Right lobe of liver (tissue), 6 donors: Measurements from ENCODE around the gene CALY. TPM values are rescaled to one million over a fixed set of nuclear protein-coding genes. Genes with fewer than 3 reads are reported as not detected.

Experiments
- ATAC-seq, 4 donors: fragments of 200-7000 bp; cut with Tn5 transposase; one replicate each; pipeline ENCODE4 v1.9.1; 2020; ENCODE audit warnings: mild to moderate bottlenecking in 4 of 4, moderate library complexity in 4 of 4
- DNase-seq, 3 donors: peaks; one replicate each; pipeline ENCODE4 v3.0.0-alpha.2; 2020
- H3K27ac ChIP-seq, 3 donors: fragments of 200-600 bp; one replicate each; pipeline ENCODE4 v1.8.0; 2022
- H3K27me3 ChIP-seq, 2 donors: fragments of 200-600 bp; one replicate each; pipeline ENCODE4 v1.8.0; 2022
- H3K36me3 ChIP-seq, 4 donors: fragments of 200-600 bp; sonication (generic) in 1 of 4; one replicate each; pipeline versions ENCODE4 v1.5.1 to v1.8.0; 2017 to 2022; ENCODE audit warnings: control low read depth in 1 of 4
- H3K4me1 ChIP-seq, 4 donors: fragments of 200-600 bp; sonication (generic) in 1 of 4; one replicate each; pipeline versions ENCODE4 v1.5.1 to v1.8.0; 2017 to 2022; ENCODE audit warnings: control low read depth in 1 of 4
- H3K4me3 ChIP-seq, 3 donors: fragments of 200-600 bp; one replicate each; pipeline ENCODE4 v1.8.0; 2022
- H3K9me3 ChIP-seq, 4 donors: fragments of 200-600 bp; sonication (generic) in 1 of 4; one replicate each; pipeline versions ENCODE4 v1.5.1 to v1.8.0; 2017 to 2022; ENCODE audit warnings: control low read depth in 1 of 4
- CTCF ChIP-seq, 4 donors: fragments of 200-600 bp in 3 of 4; fragments of 450-650 bp in 1 of 4; IDR thresholded peaks; one replicate each; pipeline versions ENCODE4 v1.5.1 to v1.8.0; 2016 to 2022; ENCODE audit warnings: antibody characterized with exemption in 4 of 4, mild to moderate bottlenecking in 2 of 4
- POLR2A ChIP-seq: fragments of 450-650 bp; IDR thresholded peaks from one replicate; pipeline ENCODE4 v1.6.1; 2017; ENCODE audit warnings: antibody characterized with exemption, mild to moderate bottlenecking
- WGBS: methylation state at CpG from one replicate; pipeline ENCODE4 v1.1.6; 2018; ENCODE audit warnings: low coverage, low lambda C conversion rate; ENCODE audit not compliant: insufficient coverage; ENCODE audit errors: missing lambda C conversion rate; 5-methylcytosine and 5-hydroxymethylcytosine counted together
- intact Hi-C, 2 donors: fragments of 100-400 bp; cut with DNase I; formaldehyde crosslinking; loops; one replicate each; pipeline versions ENCODE4 v1.11.2 to v1.14.1; 2022
- total RNA-seq, 6 experiments: library from RNA; depleted of rRNA in 2 of 6; stranded (reverse); fragments of >200 nt in 2 of 6; fragmentation: NEBNext Ultra II Directional in 3 of 6; extraction: Animal tissue kit (Norgen Biotek cat#: 25700) in 3 of 6; gene quantifications; one replicate each; pipeline versions ENCODE4 v1.1.0 to v1.2.4, GENCODE V29; 2016 to 2023
- donor health status: DM: no; HTN: yes; CAD: no.
- donor health status: DM: no; HTN: no; CAD: no.
- donor health status: DM: no; HTN: no; CAD: no.
- donor health status: DM: no; HTN: yes; CAD: no.
- donor health status: DM: no; HTN: yes; CAD: no.

CALY gene
- total RNA-seq, 6 experiments from 2014 or later, result not detected

DNA sequence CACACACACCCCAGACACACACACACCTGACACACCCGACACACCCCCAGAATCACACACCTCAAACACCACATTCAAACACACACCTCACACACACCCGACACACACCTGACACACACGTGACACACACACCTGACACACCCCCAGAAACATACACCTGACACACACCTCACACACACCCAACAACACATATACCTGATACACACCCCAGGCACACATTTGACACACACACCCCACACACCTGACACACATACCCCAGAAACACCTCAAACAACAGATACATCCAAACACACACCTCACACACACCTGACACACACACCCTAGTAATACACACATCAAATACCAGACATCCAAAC, 652 bp upstream of the CALY start:
- no peak overlapping the region for H3K4me3 ChIP-seq
- peaks cover 0 to 11% (median 0%) of the 10 kb centered on the region in 4 donors for H3K4me1 ChIP-seq
- WGBS, result 81% methylated on average over 3 of the region's 3 CpGs
- DNase-seq (no peak), ATAC-seq (no peak)
- no peak for TF ChIP-seq POLR2A
- TF ChIP-seq CTCF (IDR thresholded peaks at IDR 0.05), result no peak
- intact Hi-C loops, result no loop called here
- peaks cover 0 to 22% of the 10 kb centered on the region in 2 donors for H3K27me3 ChIP-seq
- H3K27ac ChIP-seq, result no peak overlapping the region
- H3K36me3 ChIP-seq, result no peaks in the 10 kb centered on the region
- H3K9me3 ChIP-seq, result no peaks in the 10 kb centered on the region

DNA sequence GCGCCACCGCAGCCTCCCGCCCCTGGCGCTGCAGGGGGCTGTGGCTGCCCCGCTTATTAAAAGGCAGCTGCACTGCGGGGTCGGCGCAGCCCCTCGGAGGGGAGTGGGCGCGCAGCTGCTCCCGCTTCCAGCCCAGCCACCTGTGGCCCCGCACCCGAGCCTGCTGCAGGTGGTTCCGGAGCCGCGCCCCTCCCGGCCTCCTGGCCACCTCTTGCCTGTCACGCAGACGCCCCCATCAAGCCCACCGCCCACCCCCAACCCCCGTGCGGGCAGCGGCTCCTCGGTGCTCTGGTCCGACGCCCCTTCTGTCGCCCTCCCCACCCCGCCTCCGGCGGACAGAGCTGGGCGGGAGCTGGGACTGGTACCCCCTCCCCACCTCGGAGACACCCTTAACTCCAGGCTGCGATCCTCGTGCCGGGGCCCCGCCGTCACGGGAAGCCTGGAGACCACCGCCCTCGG, 549 bp downstream of the CALY start:
- Histone ChIP-seq H3K36me3 (no peaks in the 10 kb centered on the region), H3K27ac (no peak overlapping the region), H3K4me3 (no peak overlapping the region), H3K9me3 (no peaks in the 10 kb centered on the region), H3K27me3 (peaks cover 0 to 22% of the 10 kb centered on the region in 2 donors), H3K4me1 (peaks cover 0 to 11% (median 0%) of the 10 kb centered on the region in 4 donors)
- TF ChIP-seq POLR2A (no peak), CTCF (IDR thresholded peaks at IDR 0.05) (no peak)
- DNase-seq (no peak), ATAC-seq (no peak)
- intact Hi-C loops, result no loop called here
- WGBS, result no CpG with 5 or more reads among the region's 41 CpGs

GRCh38 chr10:133335246-133336117, 1.2 kb downstream of the CALY start:
- Histone ChIP-seq H3K27me3 (peaks cover 0 to 22% of the 10 kb centered on the region in 2 donors), H3K4me3 (no peak overlapping the region), H3K36me3 (no peaks in the 10 kb centered on the region), H3K27ac (no peak overlapping the region), H3K9me3 (no peaks in the 10 kb centered on the region), H3K4me1 (peaks cover 0 to 11% (median 0%) of the 10 kb centered on the region in 4 donors)
- no peak for TF ChIP-seq CTCF (IDR thresholded peaks at IDR 0.05)
- no peak for TF ChIP-seq POLR2A
- ATAC-seq (peak in 3 of 4 donors; percentile 17 to 63 (median 24)), DNase-seq (peak in 1 of 3 donors; percentile 47)
- WGBS, result 4% methylated on average over 9 of the region's 75 CpGs
- intact Hi-C loops, result no loop called here

DNA sequence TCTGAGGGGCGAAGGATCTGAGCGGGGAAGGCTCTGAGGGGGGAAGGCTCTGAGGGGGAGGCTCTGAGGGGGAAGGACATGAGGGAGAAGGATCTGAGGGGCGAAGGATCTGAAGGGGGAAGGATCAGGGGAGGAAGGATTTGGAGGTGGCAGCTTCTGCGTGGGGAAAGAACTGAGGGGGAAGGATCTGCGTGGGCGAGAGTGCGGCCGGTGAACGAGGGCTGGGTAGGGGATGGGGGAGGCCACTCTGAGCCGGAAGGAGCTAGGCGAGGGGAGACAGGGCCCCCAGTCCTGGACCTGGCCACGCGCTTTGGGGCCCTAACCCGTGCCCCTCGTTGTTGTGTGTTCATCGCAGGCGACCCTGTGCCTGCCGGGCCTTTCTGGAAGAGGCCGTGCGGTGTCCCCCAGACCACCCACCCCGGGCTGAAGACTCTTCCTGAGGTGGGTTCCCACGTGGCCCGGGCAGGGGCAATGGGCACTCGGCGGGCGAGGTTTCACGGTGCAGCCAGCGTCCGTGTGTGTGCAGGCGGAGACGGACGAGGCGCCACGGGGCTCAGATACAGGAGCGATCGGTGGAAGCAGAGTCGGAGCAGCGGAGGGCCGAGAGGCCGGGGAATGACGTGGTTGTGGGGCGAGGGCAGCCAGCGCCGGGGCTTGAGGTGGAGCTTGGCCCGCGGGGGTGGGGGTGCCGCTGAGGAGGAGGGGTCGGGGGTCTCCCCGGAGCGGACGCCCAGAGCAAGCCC, 2.0 kb downstream of the CALY start:
- DNase-seq (no peak), ATAC-seq (peak; percentile 5 to 38 (median 25))
- no peak for TF ChIP-seq CTCF (IDR thresholded peaks at IDR 0.05)
- Histone ChIP-seq H3K4me1 (peaks cover 0 to 14% (median 0%) of the 10 kb centered on the region in 4 donors), H3K36me3 (no peaks in the 10 kb centered on the region), H3K27ac (no peak overlapping the region), H3K9me3 (no peaks in the 10 kb centered on the region), H3K27me3 (peaks cover 0 to 22% of the 10 kb centered on the region in 2 donors), H3K4me3 (no peak overlapping the region)
- intact Hi-C loops, result no loop called here
- WGBS, result 14% methylated on average over 20 of the region's 51 CpGs
